GM19099 (cell line): ENCODE results near the gene MPO.

Experiments used
- POLR2A ChIP-seq: IDR thresholded peaks from 3 replicates; pipeline ENCODE4 v1.6.1; 2011; ENCODE audit warnings: low read depth; ENCODE audit not compliant: insufficient read length; ENCODE audit errors: extremely low read depth

MPO gene

GRCh38 chr17:58247511-58248363 is 33.0 kb downstream of the MPO start:
- TF ChIP-seq POLR2A = no peak

GRCh38 chr17:58246781-58247180 is 34.0 kb downstream of the MPO start:
- TF ChIP-seq POLR2A = no peak

- TF ChIP-seq POLR2A = no peak
Observed at GRCh38 chr17:58246104-58246740, 34.5 kb downstream of the MPO start.

GRCh38 chr17:58245428-58246103 is 35.2 kb downstream of the MPO start:
- TF ChIP-seq POLR2A = no peak

GRCh38 chr17:58244963-58245362 is 35.8 kb downstream of the MPO start:
- no peak for TF ChIP-seq POLR2A

GRCh38 chr17:58242171-58242784 is 38.5 kb downstream of the MPO start:
- no peak for TF ChIP-seq POLR2A

GRCh38 chr17:58239987-58240386 is 40.7 kb downstream of the MPO start:
- TF ChIP-seq POLR2A = no peak

- TF ChIP-seq POLR2A = no peak
Observed at GRCh38 chr17:58238147-58238634, 42.5 kb downstream of the MPO start, which contains the start of gene LPO. Gene LPO (plus strand): TSS chr17:58238584. CDS start chr17:58242980, 4,396 bp downstream.

GRCh38 chr17:58236394-58236793 is 44.3 kb downstream of the MPO start:
- TF ChIP-seq POLR2A = no peak

GRCh38 chr17:58235821-58236220 is 44.9 kb downstream of the MPO start:
- TF ChIP-seq POLR2A = no peak

- TF ChIP-seq POLR2A = no peak
Observed at GRCh38 chr17:58234512-58234911, 46.2 kb downstream of the MPO start.

GRCh38 chr17:58233543-58233942 is 47.2 kb downstream of the MPO start:
- TF ChIP-seq POLR2A = no peak

- peak; percentile 48 for TF ChIP-seq POLR2A
Observed at GRCh38 chr17:58232707-58233156, 48.0 kb downstream of the MPO start.

- TF ChIP-seq POLR2A = no peak
Observed at GRCh38 chr17:58231641-58232040, 49.1 kb downstream of the MPO start.

- TF ChIP-seq POLR2A = no peak
Observed at GRCh38 chr17:58229881-58230280, 50.9 kb downstream of the MPO start.

GRCh38 chr17:58229384-58229783 is 51.4 kb downstream of the MPO start:
- TF ChIP-seq POLR2A = no peak

GRCh38 chr17:58228679-58229078 is 52.1 kb downstream of the MPO start:
- TF ChIP-seq POLR2A = no peak
